ENCODE data around the gene ICOS. TPM values are rescaled to one million over a fixed set of nuclear protein-coding genes. Genes with fewer than 3 reads are reported as not detected.

ICOS gene
- total RNA-seq, 1 experiment from 2014 or later: not detected

DNA sequence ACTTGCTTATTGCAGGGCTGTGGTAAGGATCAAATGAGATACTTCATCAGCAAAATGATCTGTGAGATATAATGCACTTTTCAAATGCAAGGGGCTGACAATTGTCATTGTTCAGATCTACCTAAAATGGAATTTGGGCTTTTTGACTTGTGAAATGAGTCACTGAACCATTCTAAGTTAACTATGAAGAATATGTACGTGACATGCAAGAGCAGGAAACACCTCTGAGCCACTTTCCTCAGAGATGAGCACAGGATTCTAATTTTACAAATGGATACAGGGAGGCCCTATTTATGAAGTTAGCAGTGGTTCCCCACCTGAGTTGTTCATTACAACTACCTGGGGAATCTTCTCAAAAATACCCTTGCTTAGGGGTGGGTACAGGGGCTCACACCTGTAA, 42.3 kb upstream of the ICOS start:
- no peak overlapping the region for H2AFZ ChIP-seq (ENCODE audit: low read length)
- H3K27me3 ChIP-seq (ENCODE audit: low read length): no peaks in the 10 kb centered on the region
- no peaks in the 10 kb centered on the region for H3K79me2 ChIP-seq (ENCODE audit: low read length)
- no peaks in the 10 kb centered on the region for H3K9me3 ChIP-seq (ENCODE audit: low read length)
- H3K9me2 ChIP-seq (replicated peaks; ENCODE audit: insufficient read depth, low read length): no peaks in the 10 kb centered on the region
- H4K20me1 ChIP-seq (ENCODE audit: insufficient read depth, low read depth, low read length): no peaks in the 10 kb centered on the region
- no peak overlapping the region for H3K4me3 ChIP-seq (ENCODE audit: low read length)
- H3K36me3 ChIP-seq (ENCODE audit: insufficient read depth, low read length): no peaks in the 10 kb centered on the region
- peaks cover 17% of the 10 kb centered on the region for H3K4me1 ChIP-seq (ENCODE audit: low read length)
- H3K27ac ChIP-seq (ENCODE audit: low read length): no peak overlapping the region
- H3K9ac ChIP-seq (ENCODE audit: low read length): no peak overlapping the region
- no peak for DNase-seq
- no peak overlapping the region for H3K4me2 ChIP-seq (ENCODE audit: low read depth, low read length, poor library complexity, severe bottlenecking)

DNA sequence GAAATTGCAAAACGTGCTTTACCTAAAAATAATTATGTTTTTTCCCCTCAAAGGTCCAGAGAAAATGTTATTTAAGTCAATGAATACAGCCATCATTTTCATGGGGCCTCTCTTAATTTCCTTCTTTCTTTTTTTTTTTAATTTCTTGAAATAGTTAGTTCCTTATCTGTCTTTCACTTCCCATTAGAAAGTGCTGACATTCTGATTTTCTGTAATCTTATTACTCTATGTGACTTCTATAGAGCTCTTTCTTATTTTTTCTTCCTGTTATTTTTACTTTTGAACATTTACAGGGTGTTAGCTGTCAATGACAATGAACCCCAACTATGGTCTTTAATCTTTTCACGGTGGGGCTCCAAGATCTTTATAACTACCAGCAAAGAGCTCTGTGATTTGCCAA, 39.0 kb upstream of the ICOS start:
- H3K9me2 ChIP-seq (replicated peaks; ENCODE audit: insufficient read depth, low read length): no peaks in the 10 kb centered on the region
- no peak overlapping the region for H2AFZ ChIP-seq (ENCODE audit: low read length)
- H3K4me3 ChIP-seq (ENCODE audit: low read length): no peak overlapping the region
- H3K36me3 ChIP-seq (ENCODE audit: insufficient read depth, low read length): no peaks in the 10 kb centered on the region
- H3K9ac ChIP-seq (ENCODE audit: low read length): no peak overlapping the region
- peaks cover 11% of the 10 kb centered on the region for H3K9me3 ChIP-seq (ENCODE audit: low read length)
- DNase-seq: peak; percentile 77
- no peaks in the 10 kb centered on the region for H3K27me3 ChIP-seq (ENCODE audit: low read length)
- no peak overlapping the region for H3K27ac ChIP-seq (ENCODE audit: low read length)
- H4K20me1 ChIP-seq (ENCODE audit: insufficient read depth, low read depth, low read length): no peaks in the 10 kb centered on the region
- H3K4me1 ChIP-seq (ENCODE audit: low read length): peaks cover 17% of the 10 kb centered on the region
- H3K4me2 ChIP-seq (ENCODE audit: low read depth, low read length, poor library complexity, severe bottlenecking): peak overlapping the region; percentile 39
- H3K79me2 ChIP-seq (ENCODE audit: low read length): no peaks in the 10 kb centered on the region

DNA sequence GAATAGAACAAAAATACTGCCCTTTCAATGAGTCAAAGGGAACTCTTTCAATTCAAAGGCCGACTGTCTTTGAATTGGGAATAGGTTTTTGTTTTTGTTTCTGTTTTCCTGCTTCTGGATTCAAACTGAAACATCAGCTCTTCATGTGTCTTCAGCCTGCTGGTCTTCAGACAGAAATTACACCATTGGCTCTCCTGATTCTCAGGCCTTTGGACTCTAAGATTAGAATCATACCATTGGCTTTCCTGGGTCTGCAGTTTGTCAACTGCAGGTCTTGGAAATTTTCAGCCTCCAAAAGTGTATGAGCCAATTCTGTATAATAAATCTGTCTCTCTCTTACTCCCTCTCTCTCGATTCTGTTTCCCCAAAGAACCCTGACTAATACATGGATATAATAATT, 37.9 kb upstream of the ICOS start:
- no peak overlapping the region for H2AFZ ChIP-seq (ENCODE audit: low read length)
- no peak for DNase-seq
- H3K36me3 ChIP-seq (ENCODE audit: insufficient read depth, low read length): no peaks in the 10 kb centered on the region
- H3K4me3 ChIP-seq (ENCODE audit: low read length): no peak overlapping the region
- H3K4me2 ChIP-seq (ENCODE audit: low read depth, low read length, poor library complexity, severe bottlenecking): no peak overlapping the region
- H3K79me2 ChIP-seq (ENCODE audit: low read length): no peaks in the 10 kb centered on the region
- H3K9me2 ChIP-seq (replicated peaks; ENCODE audit: insufficient read depth, low read length): no peaks in the 10 kb centered on the region
- H3K27me3 ChIP-seq (ENCODE audit: low read length): no peaks in the 10 kb centered on the region
- peaks cover 12% of the 10 kb centered on the region for H3K9me3 ChIP-seq (ENCODE audit: low read length)
- H3K27ac ChIP-seq (ENCODE audit: low read length): no peak overlapping the region
- H3K4me1 ChIP-seq (ENCODE audit: low read length): peaks cover 17% of the 10 kb centered on the region
- no peak overlapping the region for H3K9ac ChIP-seq (ENCODE audit: low read length)
- H4K20me1 ChIP-seq (ENCODE audit: insufficient read depth, low read depth, low read length): no peaks in the 10 kb centered on the region

DNA sequence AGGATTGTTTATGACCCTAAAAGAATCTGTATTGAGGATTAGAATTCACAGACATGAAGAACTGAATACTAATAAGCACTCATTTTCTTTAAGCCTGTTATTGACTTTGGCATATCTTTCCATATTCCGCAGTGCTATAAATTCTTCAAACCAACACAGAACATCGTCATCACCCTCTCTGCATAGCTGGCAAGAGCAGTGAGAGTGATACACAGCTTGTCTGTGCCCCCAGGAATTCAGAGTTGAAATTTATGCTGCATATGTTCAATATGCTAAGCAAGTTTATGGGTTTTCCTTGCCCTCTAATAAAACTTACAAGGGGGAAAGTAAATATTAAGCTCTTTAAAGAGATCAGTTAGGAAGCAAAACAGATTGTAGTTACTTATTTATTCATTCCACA, 36.3 kb upstream of the ICOS start:
- Histone ChIP-seq H3K27ac (ENCODE audit: low read length) (no peak overlapping the region), H3K9ac (ENCODE audit: low read length) (no peak overlapping the region), H3K4me1 (ENCODE audit: low read length) (peaks cover 17% of the 10 kb centered on the region), H3K4me2 (ENCODE audit: low read depth, low read length, poor library complexity, severe bottlenecking) (no peak overlapping the region), H3K36me3 (ENCODE audit: insufficient read depth, low read length) (no peaks in the 10 kb centered on the region), H4K20me1 (ENCODE audit: insufficient read depth, low read depth, low read length) (no peaks in the 10 kb centered on the region), H3K9me3 (ENCODE audit: low read length) (peaks cover 12% of the 10 kb centered on the region), H3K9me2 (replicated peaks; ENCODE audit: insufficient read depth, low read length) (no peaks in the 10 kb centered on the region), H2AFZ (ENCODE audit: low read length) (no peak overlapping the region), H3K79me2 (ENCODE audit: low read length) (no peaks in the 10 kb centered on the region), H3K27me3 (ENCODE audit: low read length) (no peaks in the 10 kb centered on the region), H3K4me3 (ENCODE audit: low read length) (no peak overlapping the region)
- no peak for DNase-seq

DNA sequence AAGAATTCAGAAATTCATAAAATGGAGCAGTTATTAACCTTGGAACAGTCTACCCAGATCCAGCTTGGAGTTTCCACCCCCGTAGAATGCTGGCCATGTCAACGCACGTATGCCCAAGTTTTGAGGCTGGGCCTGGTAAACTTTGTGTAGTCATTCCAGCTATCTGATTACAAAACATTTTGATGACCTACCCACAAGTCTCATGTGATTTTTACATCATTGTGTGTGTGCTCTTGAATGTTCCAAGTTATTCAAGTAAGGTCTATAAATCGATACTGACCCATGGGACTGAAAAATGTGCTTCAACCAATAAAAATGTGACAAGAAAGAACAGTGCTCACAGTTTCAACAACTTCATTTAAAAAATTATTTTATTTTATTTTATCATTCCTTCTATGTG, 32.5 kb upstream of the ICOS start:
- no peak overlapping the region for H3K9ac ChIP-seq (ENCODE audit: low read length)
- no peak for DNase-seq
- H3K79me2 ChIP-seq (ENCODE audit: low read length): no peaks in the 10 kb centered on the region
- no peak overlapping the region for H3K4me3 ChIP-seq (ENCODE audit: low read length)
- H3K27me3 ChIP-seq (ENCODE audit: low read length): no peaks in the 10 kb centered on the region
- no peak overlapping the region for H2AFZ ChIP-seq (ENCODE audit: low read length)
- no peaks in the 10 kb centered on the region for H3K4me1 ChIP-seq (ENCODE audit: low read length)
- H3K27ac ChIP-seq (ENCODE audit: low read length): no peak overlapping the region
- H3K9me3 ChIP-seq (ENCODE audit: low read length): peaks cover 12% of the 10 kb centered on the region
- H3K36me3 ChIP-seq (ENCODE audit: insufficient read depth, low read length): no peaks in the 10 kb centered on the region
- no peak overlapping the region for H3K4me2 ChIP-seq (ENCODE audit: low read depth, low read length, poor library complexity, severe bottlenecking)
- H3K9me2 ChIP-seq (replicated peaks; ENCODE audit: insufficient read depth, low read length): no peaks in the 10 kb centered on the region
- H4K20me1 ChIP-seq (ENCODE audit: insufficient read depth, low read depth, low read length): no peaks in the 10 kb centered on the region

DNA sequence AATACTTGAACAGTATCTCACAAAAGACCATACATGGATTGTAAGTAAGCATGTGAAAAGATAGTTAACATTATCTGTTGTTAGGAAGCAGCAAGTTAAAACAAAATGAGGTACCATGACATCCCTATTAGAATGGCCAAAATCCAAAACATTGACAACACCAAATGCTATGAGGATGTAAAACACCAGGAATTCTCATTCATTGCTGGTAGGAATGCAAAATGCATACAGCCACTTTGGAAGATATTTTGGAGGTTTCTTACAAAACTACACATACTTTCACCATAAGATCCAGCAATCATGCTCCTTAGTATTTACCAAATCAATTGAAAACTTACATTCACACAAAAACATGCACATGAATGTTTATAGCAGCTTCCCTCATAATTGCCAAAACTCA, 30.9 kb upstream of the ICOS start:
- Histone ChIP-seq H3K4me3 (ENCODE audit: low read length) (no peak overlapping the region), H3K36me3 (ENCODE audit: insufficient read depth, low read length) (no peaks in the 10 kb centered on the region), H3K4me1 (ENCODE audit: low read length) (no peaks in the 10 kb centered on the region), H4K20me1 (ENCODE audit: insufficient read depth, low read depth, low read length) (no peaks in the 10 kb centered on the region), H3K4me2 (ENCODE audit: low read depth, low read length, poor library complexity, severe bottlenecking) (no peak overlapping the region), H3K9me2 (replicated peaks; ENCODE audit: insufficient read depth, low read length) (no peaks in the 10 kb centered on the region), H3K9ac (ENCODE audit: low read length) (no peak overlapping the region), H3K79me2 (ENCODE audit: low read length) (no peaks in the 10 kb centered on the region), H3K27ac (ENCODE audit: low read length) (no peak overlapping the region), H3K9me3 (ENCODE audit: low read length) (peaks cover 12% of the 10 kb centered on the region), H2AFZ (ENCODE audit: low read length) (no peak overlapping the region), H3K27me3 (ENCODE audit: low read length) (no peaks in the 10 kb centered on the region)
- no peak for DNase-seq

DNA sequence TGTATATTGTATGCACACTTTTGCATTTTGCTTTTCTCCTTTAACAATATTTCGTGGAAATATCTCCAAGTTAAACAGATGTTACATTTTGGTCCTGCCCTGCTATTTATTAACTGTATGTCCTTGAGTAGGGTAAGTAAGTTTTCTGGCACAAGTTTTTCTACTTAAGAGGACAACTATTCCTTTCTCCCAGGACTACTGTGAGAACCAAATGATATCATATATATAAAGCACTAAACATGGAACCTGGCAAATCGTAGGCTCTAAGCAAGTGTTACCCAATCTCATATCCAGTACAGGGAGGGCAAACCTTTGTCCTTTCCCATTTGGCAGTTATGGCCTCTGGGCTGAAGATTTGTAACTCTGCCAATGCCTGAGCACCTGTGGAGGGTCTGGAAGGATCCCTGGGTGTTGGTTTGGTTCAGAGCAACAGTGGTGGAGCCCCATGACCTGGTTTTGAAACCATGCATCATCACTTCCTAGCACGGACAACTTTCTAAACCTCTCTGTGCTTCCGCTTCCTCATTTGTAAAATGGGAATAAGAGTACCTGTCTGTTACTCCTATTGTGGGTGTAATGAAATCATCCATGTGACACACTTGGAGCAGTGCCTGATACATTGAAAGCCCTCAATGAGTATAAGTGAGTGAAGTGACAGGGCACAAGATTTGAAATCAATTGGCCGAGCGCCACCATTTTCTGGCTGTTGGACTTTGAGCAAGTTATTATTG, 28.3 kb upstream of the ICOS start:
- no peak overlapping the region for H3K4me2 ChIP-seq (ENCODE audit: low read depth, low read length, poor library complexity, severe bottlenecking)

DNA sequence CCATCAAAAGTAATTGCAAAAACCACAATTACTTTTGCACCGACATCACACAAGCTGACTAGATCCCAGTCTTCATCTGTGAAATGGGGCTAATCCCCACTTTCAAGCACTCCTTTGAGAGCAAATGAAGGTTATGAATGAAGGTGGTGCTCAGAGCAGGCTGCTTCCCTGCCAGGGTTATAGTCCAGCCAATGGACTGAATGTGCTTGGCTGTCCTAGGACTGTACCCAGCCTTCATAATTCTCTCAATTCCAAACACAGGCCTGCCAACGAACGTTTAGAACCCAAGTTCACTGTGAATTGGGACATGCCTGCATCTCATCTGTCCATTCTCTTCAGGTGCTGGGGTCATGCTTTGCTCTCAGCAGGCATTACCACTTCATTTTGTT, 27.8 kb upstream of the ICOS start:
- no peaks in the 10 kb centered on the region for H3K9me2 ChIP-seq (replicated peaks; ENCODE audit: insufficient read depth, low read length)
- no peaks in the 10 kb centered on the region for H3K9me3 ChIP-seq (ENCODE audit: low read length)
- H3K4me1 ChIP-seq (ENCODE audit: low read length): no peaks in the 10 kb centered on the region
- H2AFZ ChIP-seq (ENCODE audit: low read length): no peak overlapping the region
- H3K27me3 ChIP-seq (ENCODE audit: low read length): no peaks in the 10 kb centered on the region
- no peak overlapping the region for H3K27ac ChIP-seq (ENCODE audit: low read length)
- no peak overlapping the region for H3K4me3 ChIP-seq (ENCODE audit: low read length)
- H3K79me2 ChIP-seq (ENCODE audit: low read length): no peaks in the 10 kb centered on the region
- H3K4me2 ChIP-seq (ENCODE audit: low read depth, low read length, poor library complexity, severe bottlenecking): no peak overlapping the region
- no peaks in the 10 kb centered on the region for H4K20me1 ChIP-seq (ENCODE audit: insufficient read depth, low read depth, low read length)
- H3K36me3 ChIP-seq (ENCODE audit: insufficient read depth, low read length): no peaks in the 10 kb centered on the region
- no peak overlapping the region for H3K9ac ChIP-seq (ENCODE audit: low read length)
- DNase-seq: no peak

More for the DNA sequence above, 28.3 kb upstream of the ICOS start:
- Histone ChIP-seq H3K9me3 (ENCODE audit: low read length) (no peaks in the 10 kb centered on the region), H3K9ac (ENCODE audit: low read length) (no peak overlapping the region), H3K27me3 (ENCODE audit: low read length) (no peaks in the 10 kb centered on the region), H3K36me3 (ENCODE audit: insufficient read depth, low read length) (no peaks in the 10 kb centered on the region), H3K79me2 (ENCODE audit: low read length) (no peaks in the 10 kb centered on the region), H3K4me1 (ENCODE audit: low read length) (no peaks in the 10 kb centered on the region), H3K27ac (ENCODE audit: low read length) (no peak overlapping the region), H3K9me2 (replicated peaks; ENCODE audit: insufficient read depth, low read length) (no peaks in the 10 kb centered on the region), H2AFZ (ENCODE audit: low read length) (no peak overlapping the region), H3K4me3 (ENCODE audit: low read length) (no peak overlapping the region), H4K20me1 (ENCODE audit: insufficient read depth, low read depth, low read length) (no peaks in the 10 kb centered on the region)
- no peak for DNase-seq

Measured in Karpas-422 (cell line).